WERI-Rb-1 (cell line): Measurements from ENCODE around the gene TRIM21.
"Not testable (repeated sequence)": the region's sequence is repeated elsewhere in the genome, so short reads cannot be mapped to it uniquely, and the experiment has no call there.

Source experiments
- DNase-seq: peaks from one replicate; pipeline ENCODE4 v3.0.0-alpha.2; 2020
- H3K27ac ChIP-seq: fragments of 250-450 bp; sonication (Bioruptor Pico); 2 replicates; pipeline ENCODE4 v1.5.1; 2020; ENCODE audit warnings: mild to moderate bottlenecking, moderate library complexity
- H3K27me3 ChIP-seq: fragments of 250-450 bp; sonication (Bioruptor Pico); 2 replicates; pipeline ENCODE4 v1.5.1; 2021; ENCODE audit warnings: mild to moderate bottlenecking, low read depth, moderate library complexity; ENCODE audit not compliant: insufficient read depth, severe bottlenecking
- H3K36me3 ChIP-seq: fragments of 250-450 bp; sonication (Bioruptor Pico); 2 replicates; pipeline ENCODE4 v1.5.1; 2020; ENCODE audit warnings: mild to moderate bottlenecking, moderate library complexity
- H3K4me3 ChIP-seq: 2 replicates; pipeline ENCODE4 v1.5.1; 2011; ENCODE audit warnings: low read depth, mild to moderate bottlenecking, control low read depth, low read length
- H3K9me3 ChIP-seq: fragments of 250-450 bp; sonication (Bioruptor Pico); 2 replicates; pipeline ENCODE4 v1.5.1; 2021; ENCODE audit warnings: mild to moderate bottlenecking, moderate library complexity; ENCODE audit not compliant: severe bottlenecking
- TF ChIP-seq, protein P1 (sequence below): IDR thresholded peaks from 2 replicates; pipeline ENCODE4 v1.5.1; 2011; ENCODE audit warnings: low read depth, mild to moderate bottlenecking, control low read depth, inconsistent platforms, low read length

Gene TRIM21

DNA sequence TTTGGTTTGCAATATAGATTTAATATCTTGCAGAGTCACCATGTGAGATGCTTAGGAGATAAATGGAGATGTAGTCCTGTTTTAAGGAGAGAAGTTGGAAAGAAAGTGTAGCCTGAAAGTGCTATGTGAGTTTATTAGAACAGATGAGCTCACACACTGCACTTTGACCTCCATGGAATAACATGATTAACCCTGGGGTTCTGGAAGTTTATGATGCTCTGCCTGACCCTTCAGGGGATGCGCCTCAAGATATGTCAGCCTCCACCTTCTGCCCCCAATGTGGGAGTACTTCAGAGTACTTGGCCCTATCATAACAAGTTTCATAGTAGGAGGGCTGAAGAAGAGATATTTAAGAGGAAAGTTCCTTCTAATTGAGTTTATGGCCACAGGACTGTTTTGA is 23.3 kb upstream of the TRIM21 start:
- Histone ChIP-seq H3K27me3 (peaks cover 49% of the 10 kb centered on the region), H3K9me3 (no peaks in the 10 kb centered on the region), H3K4me3 (no peak overlapping the region), H3K27ac (no peak overlapping the region), H3K36me3 (no peaks in the 10 kb centered on the region)
- TF ChIP-seq, protein P1, sequence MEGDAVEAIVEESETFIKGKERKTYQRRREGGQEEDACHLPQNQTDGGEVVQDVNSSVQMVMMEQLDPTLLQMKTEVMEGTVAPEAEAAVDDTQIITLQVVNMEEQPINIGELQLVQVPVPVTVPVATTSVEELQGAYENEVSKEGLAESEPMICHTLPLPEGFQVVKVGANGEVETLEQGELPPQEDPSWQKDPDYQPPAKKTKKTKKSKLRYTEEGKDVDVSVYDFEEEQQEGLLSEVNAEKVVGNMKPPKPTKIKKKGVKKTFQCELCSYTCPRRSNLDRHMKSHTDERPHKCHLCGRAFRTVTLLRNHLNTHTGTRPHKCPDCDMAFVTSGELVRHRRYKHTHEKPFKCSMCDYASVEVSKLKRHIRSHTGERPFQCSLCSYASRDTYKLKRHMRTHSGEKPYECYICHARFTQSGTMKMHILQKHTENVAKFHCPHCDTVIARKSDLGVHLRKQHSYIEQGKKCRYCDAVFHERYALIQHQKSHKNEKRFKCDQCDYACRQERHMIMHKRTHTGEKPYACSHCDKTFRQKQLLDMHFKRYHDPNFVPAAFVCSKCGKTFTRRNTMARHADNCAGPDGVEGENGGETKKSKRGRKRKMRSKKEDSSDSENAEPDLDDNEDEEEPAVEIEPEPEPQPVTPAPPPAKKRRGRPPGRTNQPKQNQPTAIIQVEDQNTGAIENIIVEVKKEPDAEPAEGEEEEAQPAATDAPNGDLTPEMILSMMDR = no peak
- DNase-seq = no peak

DNA sequence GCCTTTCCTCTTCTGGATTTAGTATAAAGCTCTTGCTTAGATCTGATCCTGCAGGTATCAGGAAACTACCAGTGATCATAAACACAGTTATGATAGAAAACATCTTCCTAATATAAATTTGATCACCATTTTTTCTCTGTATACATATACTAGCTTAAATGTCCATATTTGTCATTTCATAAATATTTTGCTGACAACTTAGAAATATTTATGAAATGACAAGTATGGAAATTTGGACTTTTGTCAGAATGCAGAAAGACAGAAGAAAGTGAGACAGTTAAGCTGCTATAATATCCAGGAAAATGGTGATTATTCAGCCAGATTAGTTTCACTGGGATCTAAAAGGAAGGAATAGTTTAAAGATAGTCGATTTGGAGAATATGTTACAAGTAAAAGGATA is 22.8 kb upstream of the TRIM21 start:
- DNase-seq = no peak
- no peaks in the 10 kb centered on the region for H3K36me3 ChIP-seq
- TF ChIP-seq, protein P1 = no peak

DNA sequence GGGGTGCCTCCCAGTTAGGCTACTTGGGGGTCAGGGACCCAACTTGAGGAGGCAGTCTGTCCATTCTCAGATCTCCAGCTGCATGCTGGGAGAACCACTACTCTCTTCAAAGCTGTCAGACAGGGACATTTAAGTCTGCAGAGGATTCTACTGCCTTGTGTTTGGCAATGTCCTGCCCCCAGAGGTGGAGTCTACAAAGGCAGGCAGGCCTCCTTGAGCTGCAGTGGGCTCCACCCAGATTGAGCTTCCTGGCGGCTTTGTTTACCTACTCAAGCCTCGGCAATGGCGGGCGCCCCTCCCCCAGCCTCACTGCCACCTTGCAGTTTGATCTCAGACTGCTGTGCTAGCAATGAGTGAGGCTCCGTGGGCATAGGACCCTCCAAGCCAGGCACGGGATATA is 12.7 kb upstream of the TRIM21 start:
- not testable (repeated sequence) for DNase-seq, H3K36me3 ChIP-seq, H3K27ac ChIP-seq, H3K4me3 ChIP-seq, H3K9me3 ChIP-seq
- H3K27me3 ChIP-seq = peaks cover 12% of the 10 kb centered on the region

More for the DNA sequence above, 22.8 kb upstream of the TRIM21 start:
- Histone ChIP-seq H3K9me3 (no peaks in the 10 kb centered on the region), H3K27ac (no peak overlapping the region), H3K4me3 (no peak overlapping the region), H3K27me3 (peaks cover 46% of the 10 kb centered on the region)

DNA sequence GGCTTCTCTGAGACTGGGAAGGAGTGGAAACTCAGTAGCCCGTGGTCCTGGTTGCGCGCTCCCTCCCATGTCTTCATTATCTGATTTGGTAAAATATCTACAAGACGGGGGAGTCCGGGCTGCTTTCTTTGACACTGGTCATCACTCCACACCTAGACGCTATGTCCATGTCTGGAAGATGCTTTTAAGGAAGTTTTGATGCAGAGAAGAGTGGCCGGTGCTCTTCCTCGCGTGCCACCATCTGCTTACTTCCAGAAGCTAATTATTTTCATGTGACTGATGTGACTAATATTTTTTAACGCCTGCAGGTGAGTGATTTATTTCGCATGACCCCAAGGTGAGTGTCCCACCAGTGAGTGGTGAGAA is 339 bp upstream of the TRIM21 start:
- H3K9me3 ChIP-seq = no peaks in the 10 kb centered on the region
- H3K4me3 ChIP-seq = no peak overlapping the region
- no peaks in the 10 kb centered on the region for H3K36me3 ChIP-seq
- H3K27ac ChIP-seq = no peak overlapping the region
- DNase-seq = no peak
- TF ChIP-seq, protein P1 = no peak
- peaks cover 44% of the 10 kb centered on the region for H3K27me3 ChIP-seq

DNA sequence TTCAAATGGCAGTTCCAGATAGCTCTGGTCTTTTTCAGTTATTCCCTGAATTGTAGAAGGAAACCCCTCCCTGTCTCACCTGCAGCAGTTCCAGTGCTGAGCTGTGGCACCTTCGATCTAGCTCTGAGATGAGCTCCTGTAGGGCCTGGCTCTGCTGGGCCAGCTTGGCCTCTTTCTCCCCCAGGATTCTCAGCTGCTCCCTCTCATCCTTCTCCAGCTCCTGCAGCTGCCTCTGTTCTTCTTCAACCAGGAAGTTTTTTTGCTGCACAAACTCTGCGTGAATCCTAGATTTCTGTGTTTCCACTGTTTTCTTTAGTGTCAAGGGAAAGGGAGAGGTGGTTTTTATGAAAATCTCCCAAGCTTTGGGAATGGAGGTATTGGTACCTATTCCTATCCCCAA is 5.3 kb downstream of the TRIM21 start:
- no peaks in the 10 kb centered on the region for H3K36me3 ChIP-seq
- DNase-seq = no peak
- TF ChIP-seq, protein P1 = no peak
- peaks cover 60% of the 10 kb centered on the region for H3K27me3 ChIP-seq
- no peaks in the 10 kb centered on the region for H3K9me3 ChIP-seq
- no peak overlapping the region for H3K4me3 ChIP-seq
- no peak overlapping the region for H3K27ac ChIP-seq

DNA sequence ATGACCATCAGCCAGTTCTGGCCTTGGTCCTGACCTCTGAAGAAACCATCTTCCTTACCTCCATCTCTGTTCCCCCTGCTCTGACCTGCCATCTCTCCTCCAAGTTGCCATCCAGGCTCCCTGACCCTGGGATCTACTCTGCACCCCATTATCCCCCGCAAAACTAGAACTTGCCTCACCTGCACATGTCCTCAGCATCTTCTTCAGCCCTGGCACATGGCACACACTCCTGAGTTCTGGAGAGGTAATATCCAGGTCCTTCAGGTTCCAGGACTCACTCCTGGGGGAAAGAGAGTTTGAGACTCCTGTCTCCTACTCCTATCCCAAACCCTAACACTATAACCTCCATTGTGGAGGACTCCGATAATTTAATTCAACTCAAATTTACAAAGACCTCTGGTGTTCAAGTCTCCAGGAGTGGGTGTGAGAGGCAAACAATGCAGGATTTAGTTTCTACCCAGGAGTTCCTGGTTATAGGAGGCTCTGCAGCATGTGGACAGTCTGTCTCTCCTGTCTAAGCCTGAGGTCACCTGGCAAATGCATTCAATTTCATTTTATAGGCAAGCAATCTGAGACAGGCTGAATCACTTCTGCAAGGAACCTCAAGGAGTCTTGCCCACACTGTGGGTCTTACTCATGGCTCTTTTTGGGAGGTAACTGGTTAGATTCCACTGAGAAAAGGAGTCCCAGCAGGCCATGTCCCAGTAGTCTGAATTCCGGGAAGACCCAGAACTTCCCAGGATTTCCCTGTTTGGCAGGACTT is 7.3 kb downstream of the TRIM21 start:
- H3K9me3 ChIP-seq = no peaks in the 10 kb centered on the region
- no peak overlapping the region for H3K4me3 ChIP-seq
- no peak overlapping the region for H3K27ac ChIP-seq
- H3K27me3 ChIP-seq = peaks cover 51% of the 10 kb centered on the region
- TF ChIP-seq, protein P1 = no peak
- no peaks in the 10 kb centered on the region for H3K36me3 ChIP-seq
- no peak for DNase-seq
